Epithelial cell of proximal tubule (primary cell): ENCODE data around the gene GET4. TPM values are rescaled to one million over a fixed set of nuclear protein-coding genes. Genes with fewer than 3 reads are reported as not detected.

ENCODE experiments used
- DNase-seq: peaks from one replicate; pipeline ENCODE4 v3.0.0-alpha.2; 2011; ENCODE audit warnings: low read depth
- H3K4me3 ChIP-seq: 2 replicates; pipeline ENCODE4 v1.5.1; 2011; ENCODE audit warnings: low read depth, mild to moderate bottlenecking, low read length
- CTCF ChIP-seq: conservative IDR thresholded peaks from 2 replicates; pipeline ENCODE4 v1.5.1; 2012; ENCODE audit warnings: low read depth, mild to moderate bottlenecking, low read length
- total RNA-seq: library from RNA; depleted of rRNA; stranded (reverse); fragments of >200 nt; gene quantifications from 2 replicates; pipeline ENCODE4 v1.2.3, GENCODE V29; 2015

Gene GET4
- total RNA-seq, 1 donor from 2014 or later: 32.6 TPM

DNA sequence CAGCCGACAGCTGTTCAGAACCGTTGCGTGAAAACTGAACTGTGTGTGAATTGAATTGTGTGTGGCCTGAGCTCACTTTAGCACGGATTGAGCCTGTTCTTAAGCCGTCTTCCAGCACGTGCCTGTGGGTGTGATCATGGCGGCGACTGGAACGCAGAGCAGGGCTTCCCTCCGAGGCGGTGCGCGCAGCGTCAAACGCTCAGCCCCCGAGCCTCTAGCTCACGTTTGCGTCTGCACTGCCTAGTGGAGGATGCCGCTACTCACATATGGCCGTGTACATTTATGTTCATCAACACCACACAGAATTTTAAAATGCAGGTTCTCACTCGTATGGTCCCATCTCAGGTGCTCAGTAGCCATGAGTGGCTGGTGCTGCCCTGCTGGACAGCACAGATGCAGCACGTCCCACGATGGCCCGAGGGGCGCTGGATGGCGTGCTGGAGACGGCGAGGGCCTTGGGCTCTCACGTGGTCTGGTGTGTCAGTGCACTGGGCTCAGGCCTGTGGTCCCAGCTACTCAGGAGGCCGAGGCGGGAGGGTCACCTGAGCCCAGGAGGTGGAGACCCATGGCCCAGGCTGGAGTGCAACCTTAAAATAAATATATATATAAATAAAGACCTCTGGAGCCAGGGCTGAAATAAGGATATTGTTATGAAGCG, 22.1 kb upstream of the GET4 start:
- DNase-seq: no peak
- no peak overlapping the region for H3K4me3 ChIP-seq
- no peak for TF ChIP-seq CTCF

DNA sequence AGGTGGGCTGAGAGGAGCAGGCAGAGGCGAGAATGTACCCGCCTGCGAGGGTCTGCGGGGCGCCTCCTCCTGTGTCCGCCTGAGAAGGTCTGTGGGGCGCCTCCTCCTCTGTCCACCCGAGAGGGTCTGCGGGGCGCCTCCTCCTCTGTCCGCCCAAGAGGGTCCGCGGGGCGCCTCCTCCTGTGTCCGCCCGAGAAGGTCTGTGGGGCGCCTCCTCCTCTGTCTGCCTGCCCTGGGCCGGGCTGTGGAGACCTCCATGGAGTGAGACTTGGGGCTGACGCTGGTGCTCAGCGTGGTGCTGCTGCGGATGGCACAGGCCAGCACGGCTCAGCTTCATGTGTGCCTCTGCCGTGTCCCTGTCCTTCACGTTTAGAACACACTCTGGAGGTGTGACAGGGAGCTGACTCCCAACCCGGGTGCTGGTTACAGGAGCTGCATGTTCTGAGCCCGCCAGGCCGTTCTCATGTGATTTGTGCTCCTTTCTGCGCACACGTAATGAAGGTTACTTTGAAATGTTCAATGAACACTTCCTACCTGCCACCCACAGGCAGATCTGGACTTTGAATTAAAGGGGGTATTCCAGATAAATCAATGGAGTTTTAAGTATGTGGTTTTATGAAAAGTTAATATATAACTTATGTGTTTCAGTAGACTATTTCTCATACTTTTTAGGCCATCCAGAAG, 20.5 kb upstream of the GET4 start:
- DNase-seq: no peak
- TF ChIP-seq CTCF: no peak

DNA sequence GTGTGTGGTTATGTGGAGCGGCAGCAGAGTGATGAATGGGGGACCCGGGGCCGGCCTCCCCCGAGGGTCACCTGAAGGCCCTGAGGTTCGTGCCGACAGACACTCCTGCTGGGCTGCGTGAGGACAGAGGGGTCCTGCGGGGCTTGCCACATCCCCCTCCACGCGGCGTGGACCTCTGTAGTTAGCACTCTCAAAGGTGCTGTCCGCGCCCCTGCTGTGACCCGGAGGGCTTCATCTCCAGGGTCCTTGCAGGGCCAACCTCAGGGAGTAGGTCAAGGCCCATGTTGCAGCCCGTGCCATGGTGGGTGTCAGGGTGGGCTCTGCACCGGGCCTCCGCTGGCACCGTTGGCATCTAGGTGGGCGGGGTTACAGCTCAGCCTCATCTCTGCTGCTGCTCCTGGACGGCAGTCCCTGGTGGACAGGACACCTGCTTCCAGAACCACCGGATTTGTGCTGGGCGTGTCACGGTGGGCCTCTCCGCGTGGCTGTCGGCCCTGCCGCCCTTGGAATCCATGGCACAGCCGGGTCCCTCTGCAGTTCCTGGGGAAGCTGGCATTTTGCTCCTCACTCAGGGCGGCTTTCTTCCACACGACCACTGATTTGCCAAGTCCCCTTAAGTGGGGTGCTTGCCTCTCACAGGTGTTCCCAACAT, 19.8 kb upstream of the GET4 start:
- no peak for DNase-seq
- no peak overlapping the region for H3K4me3 ChIP-seq
- no peak for TF ChIP-seq CTCF

More for the DNA sequence above, 20.5 kb upstream of the GET4 start:
- H3K4me3 ChIP-seq: no peak overlapping the region

DNA sequence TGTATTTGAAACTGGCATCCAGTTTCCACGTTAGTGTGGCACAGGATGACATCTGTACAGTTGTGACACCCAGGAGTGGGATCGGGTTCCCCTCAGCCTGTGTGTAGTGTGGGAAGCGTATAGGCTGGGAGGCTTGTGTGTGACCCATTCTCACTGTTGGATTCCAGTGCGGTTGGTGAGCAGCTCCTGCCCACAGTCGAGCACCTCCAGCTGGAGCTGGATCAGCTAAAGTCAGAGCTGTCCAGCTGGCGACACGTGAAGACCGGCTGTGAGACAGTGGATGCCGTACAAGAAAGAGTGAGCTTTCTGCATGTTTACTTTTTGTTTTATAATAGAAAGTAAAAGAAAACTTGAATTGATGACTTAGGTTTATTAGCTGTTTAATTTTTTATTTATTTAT, 18.7 kb upstream of the GET4 start:
- no peak for DNase-seq
- no peak overlapping the region for H3K4me3 ChIP-seq
- TF ChIP-seq CTCF: no peak

- H3K4me3 ChIP-seq: no peak overlapping the region
- no peak for DNase-seq
- no peak for TF ChIP-seq CTCF
Measured at GRCh38 chr7:859359-860030, 16.9 kb upstream of the GET4 start.

GRCh38 chr7:860149-860548, 16.2 kb upstream of the GET4 start:
- TF ChIP-seq CTCF: no peak
- no peak overlapping the region for H3K4me3 ChIP-seq
- no peak for DNase-seq
